Hypothalamus (tissue), 51 donors: ENCODE measurements around the gene LBP.
"Not testable (repeated sequence)": the region's sequence is repeated elsewhere in the genome, so short reads cannot be mapped to it uniquely, and the experiment has no call there.

Experiments
- DNase-seq, 51 donors: peaks; one replicate each; lab custom pipeline; 2025; lab: John Stamatoyannopoulos, UW

Gene LBP

GRCh38 chr20:38393259-38393658 lies 47.0 kb downstream of the LBP start:
- no peak for DNase-seq

GRCh38 chr20:38395165-38395564 lies 48.9 kb downstream of the LBP start:
- DNase-seq: no peak

- not testable (repeated sequence) for DNase-seq
These were observed 49.6 kb downstream of the LBP start for GRCh38 chr20:38395751-38396395.

GRCh38 chr20:38402089-38402488 lies 55.8 kb downstream of the LBP start:
- DNase-seq: no peak

- DNase-seq: no peak
These were observed 56.5 kb downstream of the LBP start for GRCh38 chr20:38402816-38403215.

- DNase-seq: no peak
These were observed 57.7 kb downstream of the LBP start for GRCh38 chr20:38404016-38404415.

- DNase-seq: no peak
These were observed 58.9 kb downstream of the LBP start for GRCh38 chr20:38405132-38405531.

- peak in 4 of 51 donors; percentile 5 to 18 (median 8) for DNase-seq
These were observed 60.2 kb downstream of the LBP start for GRCh38 chr20:38406476-38406875.

GRCh38 chr20:38407321-38407720 lies 61.0 kb downstream of the LBP start:
- no peak for DNase-seq

GRCh38 chr20:38407822-38408221 lies 61.5 kb downstream of the LBP start:
- DNase-seq: not testable (repeated sequence)

- peak in 9 of 51 donors; percentile 11 to 39 (median 29) for DNase-seq
These were observed 66.7 kb downstream of the LBP start for GRCh38 chr20:38412877-38413577.

GRCh38 chr20:38414769-38415450 lies 68.6 kb downstream of the LBP start:
- DNase-seq: no peak

- peak in 22 of 51 donors; percentile 6 to 58 (median 28) for DNase-seq
These were observed 72.4 kb downstream of the LBP start for GRCh38 chr20:38418509-38419204.

GRCh38 chr20:38420388-38421085 lies 74.3 kb downstream of the LBP start:
- DNase-seq: peak in 3 of 51 donors; percentile 6 to 18 (median 13)

- no peak for DNase-seq
These were observed 75.6 kb downstream of the LBP start for GRCh38 chr20:38421915-38422314.

- DNase-seq: no peak
These were observed 77.3 kb downstream of the LBP start for GRCh38 chr20:38423541-38423940.

- no peak for DNase-seq
These were observed 78.1 kb downstream of the LBP start for GRCh38 chr20:38424401-38424800.

- DNase-seq: peak in 3 of 51 donors; percentile 13 to 54 (median 46)
These were observed 80.0 kb downstream of the LBP start for GRCh38 chr20:38426006-38426897.
